HG02938 (cell line): Measurements from ENCODE around the gene SDCBP2.

Source experiments
- ATAC-seq: cut with Tn5 transposase; IDR thresholded peaks from one replicate; pipeline ENCODE4 v1.9.1; 2021; ENCODE audit warnings: mild to moderate bottlenecking, moderate library complexity; ENCODE audit not compliant: unreplicated experiment

The SDCBP2 gene

GRCh38 chr20:1315804-1316203 is 13.1 kb downstream of the SDCBP2 start:
- ATAC-seq, result no peak

DNA sequence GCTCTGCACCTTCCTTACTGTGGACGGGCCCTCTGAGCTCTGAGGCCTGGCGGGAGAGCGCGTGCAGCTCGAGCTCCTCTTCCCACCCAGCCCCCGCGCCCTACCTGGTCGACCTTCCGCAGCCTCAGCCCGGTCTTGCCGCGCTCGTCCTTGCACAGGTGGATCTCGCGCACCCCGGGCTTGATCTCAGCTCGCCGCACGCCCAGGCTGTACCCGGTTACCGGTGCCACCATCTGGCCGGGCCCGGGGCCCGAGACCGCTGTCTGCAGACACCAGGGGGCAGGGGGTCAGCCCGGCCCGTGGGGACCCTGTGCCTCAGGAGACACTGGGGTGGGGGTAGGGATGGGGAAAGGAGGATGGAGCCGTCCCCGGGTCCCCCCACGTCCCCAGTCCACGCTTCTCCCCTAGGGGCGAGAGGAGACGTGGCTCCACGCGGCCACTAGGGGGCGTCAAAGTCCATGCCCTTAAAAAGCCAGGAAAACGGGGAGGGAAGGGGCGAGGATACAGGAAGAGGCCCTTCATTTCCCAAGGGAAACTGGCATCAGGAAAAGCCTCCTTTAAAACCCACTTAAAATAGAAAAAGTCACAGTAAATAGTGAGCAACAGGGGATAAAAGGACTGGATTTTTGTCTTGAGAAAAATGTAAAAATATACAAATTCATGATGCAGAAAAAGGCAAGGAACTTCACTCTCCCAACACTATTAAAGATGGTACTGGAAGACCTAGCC is 15.5 kb downstream of the SDCBP2 start:
- no peak for ATAC-seq

GRCh38 chr20:1312904-1313235 is 16.1 kb downstream of the SDCBP2 start:
- ATAC-seq, result no peak

DNA sequence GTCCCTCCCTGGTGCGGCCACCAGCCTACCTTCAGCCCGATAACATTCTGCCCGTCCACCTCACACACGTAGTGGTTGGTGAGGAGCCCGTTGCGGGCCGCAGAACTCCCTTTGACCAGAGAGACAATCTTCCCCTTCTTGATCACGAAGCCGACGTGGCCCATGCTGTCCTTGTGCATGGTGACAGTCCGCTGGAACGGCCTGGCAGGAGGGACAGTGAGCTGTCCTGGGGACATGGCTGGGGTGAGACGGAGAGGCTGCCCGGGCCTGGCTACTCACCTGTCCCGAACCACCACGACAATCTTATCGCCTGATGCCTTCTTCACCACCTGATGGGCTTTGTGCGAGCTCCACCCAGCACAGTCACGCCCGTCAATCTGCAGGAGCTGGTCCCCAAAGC is 16.6 kb downstream of the SDCBP2 start:
- no peak for ATAC-seq

DNA sequence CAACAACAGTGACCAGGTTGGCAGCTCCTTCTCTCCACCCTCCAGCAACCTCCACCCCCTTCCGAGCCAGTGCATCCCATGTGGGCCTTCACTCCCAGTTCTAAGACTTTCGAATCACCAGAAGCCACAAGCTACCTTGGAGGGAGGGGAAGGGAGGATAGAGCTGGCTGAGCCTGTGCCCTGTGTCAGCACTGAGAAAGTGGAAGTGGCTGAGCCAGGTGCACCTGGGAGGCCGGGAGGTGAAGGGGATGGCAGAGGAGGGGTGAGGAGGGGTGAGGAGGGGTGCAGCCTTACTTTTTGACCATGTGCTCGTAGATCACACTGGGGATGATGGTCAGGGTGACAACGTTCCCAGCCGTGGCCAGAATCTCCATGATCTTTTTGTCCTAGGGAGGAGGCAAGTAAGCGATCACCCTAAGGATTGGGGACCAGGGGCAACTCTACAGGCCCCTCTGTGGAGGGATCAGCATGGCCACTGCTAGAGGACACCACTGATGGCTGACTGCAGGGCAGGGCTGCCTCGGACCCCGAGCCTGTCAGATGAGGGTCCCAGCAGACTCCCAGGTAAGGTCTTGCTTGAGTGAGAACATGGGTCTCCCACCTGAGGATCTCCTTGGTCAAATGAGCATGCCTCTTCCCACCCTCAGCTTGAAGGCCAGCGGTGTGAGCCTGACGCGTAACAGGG is 18.3 kb downstream of the SDCBP2 start:
- ATAC-seq, result no peak

DNA sequence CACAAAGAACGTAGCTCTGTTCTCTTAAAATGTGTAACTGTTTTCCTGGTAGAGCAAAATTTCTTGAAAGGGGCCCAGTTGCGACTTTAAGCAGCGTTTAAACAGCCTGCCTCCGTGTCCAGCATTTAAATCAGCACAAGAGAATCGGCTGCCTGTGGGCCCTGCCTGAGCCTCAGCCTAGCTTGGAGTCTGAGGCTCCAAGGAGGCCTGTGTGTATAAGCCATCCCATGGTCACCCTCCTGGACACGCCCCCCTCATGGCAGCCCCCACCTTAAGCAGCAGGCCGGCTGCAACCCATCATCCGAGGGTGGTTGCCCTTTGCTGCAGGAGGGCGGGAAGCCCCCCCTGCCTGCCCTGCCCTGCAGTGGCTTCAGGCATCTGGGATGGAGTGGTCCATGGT is 18.9 kb downstream of the SDCBP2 start:
- no peak for ATAC-seq

- no peak for ATAC-seq
Measured at GRCh38 chr20:1309439-1309847, 19.5 kb downstream of the SDCBP2 start.

- ATAC-seq, result no peak
Measured at GRCh38 chr20:1308702-1309095, 20.2 kb downstream of the SDCBP2 start.

DNA sequence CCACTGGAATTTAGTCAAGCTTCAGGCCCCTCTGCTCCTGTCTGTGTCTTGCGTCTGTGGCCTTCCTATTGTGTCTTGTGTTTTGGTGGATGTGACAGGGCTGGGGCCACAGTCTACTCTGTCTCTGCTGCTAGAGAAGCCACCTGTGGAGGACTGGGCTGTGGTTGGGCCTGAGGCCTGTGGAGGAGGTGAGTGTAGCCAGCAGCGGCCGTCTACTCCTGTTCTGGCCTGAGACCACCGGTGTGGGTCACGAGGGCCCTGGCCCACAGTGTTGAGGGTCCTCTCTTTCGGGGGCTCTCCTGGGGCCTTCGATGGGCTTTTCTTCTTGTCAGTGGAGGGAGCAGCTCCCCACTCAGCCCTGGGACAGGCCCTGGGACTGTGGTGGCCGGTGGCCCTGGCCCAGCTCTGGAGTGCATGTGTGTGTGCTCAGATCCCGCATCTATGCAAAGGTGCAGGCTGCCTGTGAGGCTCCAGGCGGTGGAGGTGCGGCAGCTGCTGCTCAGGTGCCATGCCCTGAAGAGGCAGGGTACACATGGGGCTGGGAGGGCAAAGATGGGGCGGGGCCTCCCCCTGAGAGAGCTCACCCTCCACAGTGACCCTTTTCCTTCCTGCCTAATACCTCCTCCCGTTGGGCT is 20.8 kb downstream of the SDCBP2 start:
- ATAC-seq, result no peak

DNA sequence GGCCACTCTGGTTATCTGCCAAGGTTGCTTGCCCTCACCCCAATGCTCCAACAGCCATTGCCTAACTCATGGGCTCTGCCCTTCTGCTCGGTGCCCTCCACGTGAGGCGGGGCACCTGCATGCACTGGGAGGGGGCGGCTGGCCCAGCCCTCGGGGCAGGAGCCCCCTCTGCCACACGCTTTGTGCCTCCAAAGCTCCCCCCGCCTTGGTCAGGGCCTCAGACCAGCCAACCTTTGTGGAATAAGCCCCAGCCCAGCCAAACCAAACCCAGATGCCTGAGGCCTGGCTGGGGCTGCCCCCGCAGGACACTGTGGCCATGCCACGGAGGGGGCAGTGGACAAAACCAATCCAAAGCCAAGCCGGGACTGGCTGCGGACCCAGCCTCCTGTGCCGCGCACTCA is 21.4 kb downstream of the SDCBP2 start:
- no peak for ATAC-seq

GRCh38 chr20:1307171-1307570 is 21.8 kb downstream of the SDCBP2 start:
- ATAC-seq, result no peak

- no peak for ATAC-seq
Measured at GRCh38 chr20:1306316-1307135, 22.4 kb downstream of the SDCBP2 start.

- ATAC-seq, result no peak
Measured at GRCh38 chr20:1305712-1306111, 23.2 kb downstream of the SDCBP2 start.

GRCh38 chr20:1304710-1305515 is 24.0 kb downstream of the SDCBP2 start:
- no peak for ATAC-seq

GRCh38 chr20:1302685-1303541 is 26.0 kb downstream of the SDCBP2 start:
- no peak for ATAC-seq

DNA sequence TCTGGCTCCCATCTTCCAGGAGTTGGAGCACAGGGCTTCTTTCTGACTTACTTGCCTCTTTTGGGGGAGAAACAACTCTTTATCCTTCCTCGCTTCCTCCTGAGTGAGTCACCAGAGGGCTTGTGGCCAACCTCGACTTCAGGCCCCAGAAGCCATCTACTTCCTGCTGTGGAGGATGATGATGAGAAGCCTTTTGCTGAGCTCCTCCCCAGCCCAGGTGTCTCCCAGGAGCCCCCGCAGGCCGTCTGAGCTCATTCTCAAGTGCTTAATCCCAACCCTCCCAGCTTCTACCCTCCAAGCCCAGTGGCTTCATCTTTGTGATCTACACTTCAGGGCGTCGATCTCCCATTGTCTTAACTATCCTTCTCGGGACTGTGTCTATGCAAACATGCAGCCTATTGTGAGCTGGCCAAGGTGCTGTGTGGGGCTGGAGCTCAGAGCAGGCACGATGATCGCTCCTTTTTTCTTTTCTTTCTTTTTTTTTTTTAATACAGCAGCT is 27.9 kb downstream of the SDCBP2 start:
- ATAC-seq, result no peak

DNA sequence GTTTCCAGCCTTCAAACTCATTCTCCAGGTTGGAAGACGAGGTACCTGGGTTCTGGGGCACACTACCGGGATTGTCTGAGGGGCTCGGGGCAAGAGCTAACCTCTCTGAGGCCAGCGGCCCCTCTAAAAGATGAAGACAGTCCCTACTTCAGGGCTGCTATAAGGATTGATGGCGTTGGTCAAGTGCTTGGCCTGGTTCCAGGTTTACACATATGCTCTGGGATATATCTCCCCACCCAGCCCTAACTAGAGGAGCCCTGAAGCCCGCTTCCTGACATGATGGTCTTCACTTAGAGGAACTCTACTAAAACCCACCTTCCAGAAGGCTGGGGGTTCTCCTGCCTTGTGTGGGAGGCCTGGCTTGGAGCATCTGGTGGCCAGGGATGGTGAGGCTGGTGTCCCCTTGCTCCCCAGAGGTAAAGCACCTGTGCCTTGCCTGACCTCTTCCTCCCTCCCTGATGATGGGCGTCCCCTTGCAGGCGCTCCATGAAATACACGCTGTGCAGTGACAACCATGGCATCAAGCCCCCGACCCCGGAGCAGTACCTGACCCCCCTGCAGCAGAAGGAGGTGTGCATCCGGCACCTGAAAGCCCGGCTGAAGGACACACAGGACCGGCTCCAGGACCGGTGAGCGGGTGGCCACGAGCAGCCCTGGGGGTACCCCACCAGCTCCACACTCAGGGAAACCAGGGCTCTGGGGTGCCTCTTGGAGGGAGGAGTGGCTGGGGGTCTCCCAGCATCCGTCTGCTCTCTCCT is 28.7 kb downstream of the SDCBP2 start:
- ATAC-seq, result no peak

DNA sequence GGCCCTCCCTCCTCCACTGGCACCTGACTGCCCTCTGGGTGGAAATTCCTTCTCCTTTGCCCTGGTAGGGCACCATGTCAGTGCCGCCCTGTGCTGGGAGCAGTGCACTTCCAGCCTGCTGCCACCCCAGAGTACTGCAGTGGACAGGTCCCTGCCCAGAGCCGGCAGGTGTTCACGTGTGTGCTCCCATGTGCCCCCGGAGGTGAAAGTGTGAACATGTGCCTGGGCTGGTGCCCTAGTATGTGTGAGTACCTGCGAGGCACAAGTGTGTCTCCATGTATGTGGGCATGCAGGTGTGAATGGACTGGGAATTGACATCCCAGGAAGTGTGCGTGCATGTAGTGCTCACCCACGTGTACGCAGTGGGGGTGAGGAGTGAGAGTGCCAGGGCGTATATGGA is 29.4 kb downstream of the SDCBP2 start:
- no peak for ATAC-seq
